HuH-7.5 (cell line): Measurements from ENCODE around the gene MARCKS.
A peak's percentile ranks its signal among the peaks of the same experiment; 100 is the strongest.
"Not testable (repeated sequence)": the region's sequence is repeated elsewhere in the genome, so short reads cannot be mapped to it uniquely, and the experiment has no call there.

Source experiments
- DNase-seq: peaks from one replicate; pipeline ENCODE4 v3.0.0; 2011; ENCODE audit warnings: low spot score

MARCKS gene

DNA sequence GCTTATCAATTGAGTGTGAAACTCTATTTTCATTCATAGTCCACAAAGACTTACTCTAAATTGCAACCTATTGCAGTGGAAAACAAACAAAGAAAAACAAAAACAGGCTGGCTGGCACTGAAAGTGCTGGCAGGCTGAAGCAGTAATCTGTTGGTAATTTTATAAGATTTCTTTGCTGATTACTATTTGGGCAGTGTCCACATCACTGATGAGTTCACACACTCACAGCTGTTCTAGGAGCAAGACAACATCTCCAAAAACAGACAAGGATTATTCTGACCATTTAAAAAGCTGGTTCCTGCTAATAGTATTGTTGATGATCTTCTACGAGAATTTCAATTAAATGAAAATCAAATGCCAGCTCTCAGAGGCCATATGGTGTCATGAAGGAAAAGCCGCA, 26.9 kb downstream of the MARCKS start:
- DNase-seq = no peak

DNA sequence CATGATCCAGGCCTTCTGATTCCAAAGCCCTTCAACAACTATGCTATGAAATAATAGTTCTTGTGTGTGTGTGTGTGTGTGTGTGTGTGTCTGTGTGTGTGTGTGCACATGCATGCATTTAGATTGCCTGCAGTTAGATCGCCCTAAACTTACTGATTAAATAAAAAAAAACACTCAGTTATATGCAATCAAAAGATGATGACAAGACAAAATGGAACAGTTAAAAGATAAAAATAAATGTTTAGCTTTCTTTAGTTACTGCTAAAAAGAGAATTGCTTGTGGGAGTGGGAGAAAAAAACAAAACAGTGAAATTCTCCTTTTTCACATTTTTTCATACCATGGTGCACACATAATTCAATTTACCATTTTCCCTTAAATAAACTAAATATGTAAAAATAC, 29.4 kb downstream of the MARCKS start:
- no peak for DNase-seq

DNA sequence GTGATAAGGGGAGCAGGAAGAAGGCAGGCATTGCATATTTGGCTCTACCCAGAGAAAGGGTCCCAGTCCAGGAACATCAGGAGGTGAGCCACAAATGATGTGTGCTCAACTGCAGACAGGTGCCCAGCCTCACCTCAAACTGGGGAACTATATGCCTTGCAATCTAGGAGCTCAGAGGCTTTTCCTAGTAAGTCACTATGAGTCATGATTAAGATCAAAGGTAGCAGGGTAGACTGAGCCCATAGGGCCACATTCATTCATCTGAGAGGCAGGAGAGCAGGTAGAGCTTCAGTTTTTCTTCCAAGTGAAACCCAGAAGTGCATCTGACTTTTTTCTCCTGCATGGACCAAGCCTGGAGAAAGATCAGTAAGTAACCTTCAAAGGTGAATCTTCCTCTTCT, 31.3 kb downstream of the MARCKS start:
- DNase-seq = no peak

DNA sequence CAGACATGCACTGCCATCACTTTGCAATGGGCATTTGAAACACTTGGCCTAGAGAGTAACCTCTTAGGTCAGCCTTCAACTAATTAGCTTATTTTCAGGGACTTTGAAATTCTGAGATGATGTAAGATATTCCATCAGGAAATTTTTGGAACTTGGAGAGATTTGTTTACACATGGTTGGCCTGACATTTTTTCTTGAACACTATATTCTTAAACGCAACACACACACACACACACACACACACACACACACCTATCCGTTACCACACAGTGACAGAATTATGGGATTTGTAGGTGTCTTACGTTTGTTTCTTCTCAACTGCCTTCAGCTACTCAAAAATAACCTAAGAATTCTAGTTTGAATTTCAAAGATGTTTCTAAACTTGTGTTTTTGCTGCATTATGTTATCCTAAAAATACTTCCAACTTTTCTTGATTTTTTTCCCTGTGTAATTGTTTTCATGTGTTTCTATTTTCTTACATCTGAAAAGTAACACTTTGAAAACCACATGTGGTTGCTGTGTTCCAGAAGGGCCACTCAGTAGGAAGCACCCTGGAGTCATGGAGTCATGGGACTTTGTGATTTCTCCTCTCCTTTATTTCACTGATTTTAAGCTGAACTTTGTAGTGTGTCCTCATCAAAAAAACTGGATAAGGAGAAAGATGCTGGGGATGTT, 31.9 kb downstream of the MARCKS start:
- DNase-seq = no peak

DNA sequence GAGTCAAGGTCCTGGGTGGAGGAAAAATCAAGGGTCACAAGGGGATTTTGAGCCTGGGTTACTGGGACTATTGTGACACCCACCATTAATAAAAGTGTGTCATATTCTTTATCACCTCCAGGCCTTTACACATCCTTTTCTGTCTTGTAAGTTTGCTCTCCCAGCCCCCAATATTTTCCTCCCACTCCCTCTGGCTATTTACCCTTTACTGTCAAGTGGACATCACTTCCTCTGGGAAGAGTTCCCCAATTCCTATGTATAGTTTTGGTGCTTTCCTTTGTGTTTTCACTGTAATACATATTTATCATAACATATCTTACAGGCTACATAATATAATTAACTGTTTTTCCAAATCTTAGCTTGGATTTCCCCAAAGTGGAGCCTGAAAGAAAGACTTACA, 36.3 kb downstream of the MARCKS start:
- DNase-seq = no peak

DNA sequence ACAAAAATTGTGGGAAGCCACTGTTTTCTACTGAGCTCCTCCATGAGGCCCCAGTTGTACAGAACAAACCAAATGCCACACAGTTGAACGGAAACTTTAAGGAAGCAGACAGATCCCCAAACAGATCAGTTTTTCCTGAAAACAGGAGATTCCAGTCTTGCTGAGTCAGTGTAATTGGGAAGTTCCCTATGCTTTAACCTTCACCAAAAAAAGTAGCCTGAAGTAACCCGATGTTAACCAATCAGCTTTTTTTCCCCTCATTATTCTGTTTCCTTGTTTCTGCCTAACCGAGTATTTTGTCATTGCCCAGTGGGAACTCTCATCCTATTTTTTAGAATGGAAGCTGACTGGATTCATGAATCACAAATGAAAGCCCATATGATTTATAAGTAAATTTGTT, 36.7 kb downstream of the MARCKS start:
- no peak for DNase-seq

DNA sequence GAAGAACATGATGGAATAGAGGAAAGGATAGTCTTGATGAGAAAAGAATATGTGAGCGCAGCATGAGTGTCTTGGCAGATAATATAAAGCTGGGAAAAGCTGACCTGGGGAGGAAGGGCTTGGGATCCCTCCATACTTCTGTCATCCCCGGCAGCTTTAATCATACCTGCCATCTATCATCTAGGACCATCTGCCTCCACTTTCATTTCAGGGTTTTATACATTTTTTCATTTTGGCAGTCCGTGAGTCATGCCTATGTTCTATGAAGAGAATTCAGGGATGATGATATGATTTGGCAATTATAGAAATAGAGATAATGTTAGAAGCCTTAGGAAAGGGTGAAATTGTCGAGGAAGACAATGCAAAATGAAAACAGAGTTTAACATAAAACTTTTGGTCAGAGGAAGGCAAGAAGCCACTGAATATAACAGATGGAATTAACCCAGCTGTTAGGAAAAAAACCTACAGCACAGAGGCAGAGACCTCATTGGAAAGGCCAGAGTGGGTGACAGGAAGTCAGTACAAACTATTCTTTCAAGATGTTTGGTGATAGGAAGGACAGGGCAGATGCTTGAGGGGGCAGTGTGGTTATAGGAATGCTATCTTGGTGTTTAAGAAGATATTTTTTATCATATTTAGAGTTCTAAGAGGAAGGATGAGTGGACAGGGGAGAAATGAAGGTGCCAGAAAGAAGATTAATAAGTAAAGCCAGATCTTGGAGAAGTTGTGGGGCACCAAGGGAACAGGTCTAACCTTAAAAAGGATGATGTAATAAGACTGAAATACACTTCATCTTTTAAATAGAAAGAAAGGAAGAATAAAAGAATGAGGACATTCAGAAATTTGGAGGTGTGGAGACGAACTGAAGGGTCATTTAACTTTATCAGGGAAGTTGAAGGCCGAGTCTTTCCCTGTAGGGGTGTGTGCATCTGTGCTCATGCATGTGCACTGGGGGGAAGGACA, 37.8 kb downstream of the MARCKS start:
- DNase-seq = no peak

DNA sequence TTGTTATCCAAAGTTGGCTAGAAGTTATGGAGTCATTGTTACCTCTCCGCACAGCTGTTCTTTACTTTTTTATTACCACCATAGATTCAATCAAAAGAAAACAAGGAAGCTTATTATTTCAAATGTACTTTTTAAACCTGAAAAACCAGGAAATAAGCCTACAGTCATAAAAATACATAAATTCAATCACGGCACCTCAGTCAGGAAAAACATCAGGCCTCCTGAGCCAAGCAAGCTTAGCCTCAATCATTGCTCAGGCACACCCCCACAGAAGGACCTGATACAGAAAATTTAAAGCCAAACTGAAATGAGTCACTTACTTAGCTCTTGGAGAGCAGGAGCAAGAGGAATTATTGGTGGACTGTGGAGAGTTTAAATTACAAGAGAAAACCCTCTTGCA, 44.3 kb downstream of the MARCKS start:
- DNase-seq = no peak

DNA sequence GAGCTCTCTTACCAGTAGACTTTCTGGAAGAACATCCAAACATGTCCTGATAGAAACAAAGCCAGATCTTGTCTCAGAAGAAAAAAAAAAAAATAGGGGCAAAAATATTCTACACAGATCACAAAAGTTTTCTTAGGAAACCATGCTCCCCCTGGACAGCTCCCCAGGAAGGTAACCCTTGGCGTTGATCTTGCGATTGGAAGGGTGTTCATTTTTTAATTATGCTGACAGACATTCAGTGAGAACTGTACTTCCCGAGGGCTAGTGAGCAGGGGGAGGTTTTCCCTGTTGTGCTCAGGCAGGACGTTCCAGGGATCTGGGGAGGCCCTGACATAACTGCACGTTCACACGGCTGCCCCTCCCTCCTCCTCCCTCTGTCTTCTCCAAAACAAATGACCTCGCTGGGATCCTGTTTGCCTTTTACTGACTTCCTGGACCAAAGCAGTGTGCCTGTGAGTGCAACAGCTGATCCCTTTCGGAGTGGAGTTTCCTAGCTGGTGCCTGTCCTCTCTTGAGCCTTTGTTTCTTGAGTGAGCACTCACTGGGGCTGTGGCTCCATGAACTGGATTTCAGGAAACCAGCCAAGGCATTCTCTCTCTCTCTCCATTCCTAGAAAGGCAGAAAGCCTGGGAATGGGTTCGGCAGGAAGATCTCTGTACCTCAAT, 46.7 kb downstream of the MARCKS start:
- no peak for DNase-seq

DNA sequence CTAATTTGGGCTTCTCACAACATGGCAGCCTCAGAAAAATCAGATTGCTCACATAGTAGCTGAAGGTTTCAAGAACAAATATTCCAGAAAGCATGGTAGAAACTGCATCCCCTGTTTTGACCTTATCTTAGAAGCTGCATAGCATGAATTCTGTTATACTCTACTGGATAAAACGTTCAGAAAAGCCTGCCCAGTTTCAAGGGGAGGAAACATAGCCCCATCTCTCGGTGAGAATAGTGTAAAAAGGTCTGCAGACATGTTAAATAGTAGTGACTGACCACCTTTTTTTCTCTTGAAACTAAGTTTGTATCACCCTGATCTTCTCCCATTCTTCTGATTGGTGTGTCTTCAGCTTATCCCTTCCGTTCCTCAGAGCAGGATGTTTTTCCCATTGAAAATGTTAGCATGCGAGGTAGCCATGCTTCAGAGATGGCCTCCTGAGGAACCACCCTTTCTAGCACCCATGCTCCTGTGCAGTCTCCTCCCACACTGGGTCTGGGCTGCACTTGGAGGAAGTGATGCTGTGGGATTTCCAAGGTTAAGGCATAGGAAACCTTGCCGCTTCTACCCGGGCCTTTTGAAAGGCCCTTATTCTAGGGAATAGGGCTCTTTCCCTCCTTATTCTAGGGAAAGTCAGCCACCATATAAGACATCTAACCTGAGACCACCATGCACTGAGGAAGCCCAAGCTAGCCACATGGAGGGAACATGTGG, 50.1 kb downstream of the MARCKS start:
- no peak for DNase-seq

DNA sequence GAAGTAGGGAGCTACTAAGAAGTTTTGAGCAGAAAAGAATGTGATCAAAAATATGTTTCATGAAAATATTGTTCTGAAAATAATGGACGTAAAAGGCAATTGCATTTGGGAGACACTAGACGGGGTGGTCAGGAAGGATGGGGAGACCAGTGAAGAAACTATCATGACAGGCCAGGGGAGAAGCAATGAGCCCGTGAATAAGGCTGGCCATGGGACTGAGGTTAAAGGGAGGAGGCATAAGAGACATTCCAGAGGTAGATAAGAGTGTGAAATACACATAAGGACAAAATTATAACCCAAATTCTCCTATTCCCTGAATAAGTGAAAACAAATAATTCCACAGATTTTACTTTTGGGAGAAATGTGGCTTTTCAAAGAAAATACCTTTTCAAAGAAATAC, 51.7 kb downstream of the MARCKS start:
- no peak for DNase-seq

DNA sequence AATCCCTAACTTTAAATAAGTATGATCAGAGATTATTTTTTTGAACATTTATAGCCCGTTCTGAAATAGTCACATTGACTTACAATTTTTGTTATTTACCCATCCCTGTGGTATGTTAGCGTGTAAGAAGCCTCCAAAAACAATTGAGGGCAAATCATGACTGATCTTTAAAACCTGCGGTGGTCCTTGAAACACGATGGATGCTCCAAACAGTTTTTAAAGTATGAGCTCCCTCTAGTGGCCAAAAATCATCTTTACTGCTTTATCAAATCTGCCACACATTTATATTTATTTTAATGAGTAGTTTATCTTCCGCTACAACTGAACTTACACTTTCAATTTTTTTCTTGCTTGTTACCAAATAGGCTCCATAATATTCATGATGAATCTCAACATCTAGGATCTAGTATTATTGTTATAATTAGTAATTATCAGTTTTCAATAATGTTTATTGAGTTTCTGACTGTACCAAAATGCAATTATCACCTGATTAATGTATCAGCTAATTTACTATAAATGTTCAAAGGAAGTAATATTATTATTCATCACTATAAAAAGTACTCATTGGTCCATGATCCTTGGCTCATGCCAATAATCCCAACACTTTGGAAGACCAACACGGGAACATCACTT, 52.2 kb downstream of the MARCKS start:
- DNase-seq = peak; percentile 31

DNA sequence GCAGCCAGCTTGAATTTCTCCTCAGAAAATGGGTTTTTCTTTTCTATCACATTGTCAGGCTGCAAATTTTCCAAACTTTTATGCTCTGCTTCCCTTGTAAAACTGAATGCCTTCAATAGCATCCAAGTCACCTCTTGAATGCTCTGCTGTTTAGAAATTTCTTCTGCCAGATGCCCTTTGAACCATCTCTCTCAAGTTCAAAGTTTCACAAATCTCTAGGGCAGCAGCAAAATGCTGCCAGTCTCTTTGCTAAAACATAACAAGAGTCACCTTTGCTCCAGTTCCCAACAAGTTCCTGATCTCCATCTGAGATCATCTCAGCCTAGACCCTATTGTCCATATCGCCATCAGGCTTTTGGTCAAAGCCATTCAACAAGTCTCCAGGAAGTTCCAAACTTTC, 53.1 kb downstream of the MARCKS start:
- DNase-seq = not testable (repeated sequence)
